GM12878 (cell line): ENCODE data around the gene POLD4. TPM values are rescaled to one million over a fixed set of nuclear protein-coding genes. Genes with fewer than 3 reads are reported as not detected.
A peak's percentile ranks its signal among the peaks of the same experiment; 100 is the strongest.

Experiments used
- ATAC-seq: fragments of 200-7000 bp; cut with Tn5 transposase; 3 replicates; pipeline ENCODE4 v1.9.1; 2020; ENCODE audit warnings: mild to moderate bottlenecking, moderate library complexity
- BruUV-seq: library from RNA; stranded (reverse); fragments of 400-500 nt; replicated peaks from 2 replicates; lab custom pipeline; 2021; lab: Mats Ljungman, UMichigan
- CTCF ChIA-PET: fragments of 300-600 bp; sonication (Branson Sonifier 250); formaldehyde crosslinking; extraction: SDS; loops from one replicate; lab custom pipeline; 2021; ENCODE audit warnings: inconsistent platforms; lab: Yijun Ruan, JAX
- POLR2A ChIA-PET: fragments of 350-600 bp; formaldehyde crosslinking; extraction: SDS; loops from one replicate; lab custom pipeline; 2021; ENCODE audit warnings: inconsistent platforms; lab: Charles Lee
- RAD21 ChIA-PET: fragments of 300-600 bp; sonication (Branson Sonifier 250); formaldehyde crosslinking; loops from one replicate; lab custom pipeline; 2023; ENCODE audit warnings: antibody characterized with exemption; ENCODE audit not compliant: unreplicated experiment; lab: Charles Lee
- SMC1A ChIA-PET: fragments of 300-600 bp; sonication (Branson Sonifier 250); formaldehyde crosslinking; loops from one replicate; lab custom pipeline; 2023; ENCODE audit not compliant: unreplicated experiment, uncharacterized antibody; lab: Charles Lee
- DNase-seq: peaks from one replicate; pipeline ENCODE4 v3.0.0-alpha.2; 2011; ENCODE audit warnings: low read depth, low spot score
- FAIRE-seq: peaks from 3 replicates; lab custom pipeline; 2011; peaks lifted over from hg19 to GRCh38; lab: Jason Lieb, UNC
- H2AFZ ChIP-seq: 2 replicates; pipeline ENCODE4 v1.6.0; 2011; ENCODE audit warnings: low read depth, low read length, control low read depth; ENCODE audit not compliant: control insufficient read depth
- H3K27ac ChIP-seq: 2 replicates; pipeline ENCODE4 v1.5.1; 2011; ENCODE audit warnings: control low read depth; ENCODE audit not compliant: control insufficient read depth, insufficient read depth
- H3K27me3 ChIP-seq, 2 experiments: replicated peaks in 1 of 2; 2 replicates each; pipeline versions ENCODE4 v1.6.0 to v1.6.1; 2011; ENCODE audit warnings: low read length in 1 of 2; ENCODE audit not compliant: control insufficient read depth in 2 of 2, insufficient read depth in 2 of 2
- H3K36me3 ChIP-seq, 2 experiments: 2 replicates each; pipeline ENCODE4 v1.5.1; 2011; ENCODE audit warnings: low read length in 1 of 2; ENCODE audit not compliant: control insufficient read depth in 2 of 2, insufficient read depth in 2 of 2
- H3K4me1 ChIP-seq: 2 replicates; pipeline ENCODE4 v1.6.1; 2011; ENCODE audit warnings: mild to moderate bottlenecking, low read length, moderate library complexity, mixed read lengths; ENCODE audit not compliant: control insufficient read depth, insufficient read depth
- H3K4me2 ChIP-seq: 2 replicates; pipeline ENCODE4 v1.6.0; 2011; ENCODE audit warnings: control low read depth; ENCODE audit not compliant: control insufficient read depth, insufficient read depth
- H3K4me3 ChIP-seq: fragments of 200-600 bp; sonication (generic); 2 replicates; pipeline ENCODE4 v1.5.1; 2016
- H3K79me2 ChIP-seq: 2 replicates; pipeline ENCODE4 v1.6.0; 2011; ENCODE audit warnings: low read length; ENCODE audit not compliant: control insufficient read depth, insufficient read depth
- H3K9ac ChIP-seq: 2 replicates; pipeline ENCODE4 v1.8.0; 2011; ENCODE audit warnings: low read length, control low read depth, mixed read lengths; ENCODE audit not compliant: control insufficient read depth, insufficient read depth
- H3K9me3 ChIP-seq: replicated peaks from 3 replicates; pipeline ENCODE4 v1.5.1; 2011; ENCODE audit warnings: mild to moderate bottlenecking, low read length; ENCODE audit not compliant: control insufficient read depth, insufficient read depth
- H4K20me1 ChIP-seq: 2 replicates; pipeline ENCODE4 v1.6.0; 2011; ENCODE audit not compliant: control insufficient read depth, insufficient read depth
- EGR1 ChIP-seq, 2 experiments: IDR thresholded peaks; 1 replicate in 1 of 2; 2 replicates in 1 of 2; pipeline ENCODE4 v1.6.1; 2011 to 2012; ENCODE audit warnings: low read depth in 2 of 2, low read length in 2 of 2, borderline replicate concordance in 1 of 2, mild to moderate bottlenecking in 1 of 2, moderate library complexity in 1 of 2
- EZH2 ChIP-seq: IDR thresholded peaks from 2 replicates; pipeline ENCODE4 v1.6.1; 2012; ENCODE audit warnings: low read depth, mild to moderate bottlenecking, control low read depth, inconsistent platforms, low read length, borderline replicate concordance; ENCODE audit not compliant: control insufficient read depth
- WGBS: methylation state at CpG from one replicate; pipeline ENCODE4 v1.1.6; 2016; ENCODE audit warnings: low lambda C conversion rate; ENCODE audit not compliant: insufficient replicate concordance, insufficient coverage; ENCODE audit errors: missing lambda C conversion rate; 5-methylcytosine and 5-hydroxymethylcytosine counted together
- in situ Hi-C: fragments of 300-500 bp; cut with MboI; formaldehyde crosslinking; loops from 9 replicates; pipeline ENCODE4 v1.14.3; 2018; ENCODE audit warnings: mixed read lengths
- intact Hi-C: fragments of 100-400 bp; cut with micrococcal nuclease; formaldehyde crosslinking; loops from one replicate; pipeline ENCODE4 v1.14.2; 2022; ENCODE audit not compliant: unreplicated experiment
- polyA plus RNA-seq, 11 experiments: library from polyadenylated mRNA; depleted of rRNA in 4 of 11; unstranded in 6 of 11; stranded (reverse) in 5 of 11; fragments of >200 nt; fragmentation: Nextera tagmentation in 4 of 11; fragmentation: Illumina TruSeq in 1 of 11; extraction: Ambion mirVana in 4 of 11; extraction: Trizol in 1 of 11; gene quantifications; 1 replicate in 1 of 11; 2 replicates in 10 of 11; pipeline versions ENCODE4 v1.2.1 to v1.2.3, GENCODE V29; 2011 to 2016; ENCODE audit warnings: inconsistent platforms in 2 of 11, missing spikeins in 2 of 11, low read depth in 1 of 11
- total RNA-seq, 4 experiments: library from RNA; depleted of rRNA in 3 of 4; stranded (reverse); fragments of >200 nt in 3 of 4; fragmentation: Illumina TruSeq in 1 of 4; extraction: Trizol in 1 of 4; gene quantifications; 2 replicates each; pipeline versions ENCODE4 v1.2.1 to v1.2.3, GENCODE V29; 2013 to 2021

POLD4 gene
- total and polyA plus RNA-seq, 10 of the 15 experiments (the other 5 are each of a cell fraction or from before 2014, with no cell fraction given): 8.1 to 176 (median 88.1) TPM

DNA sequence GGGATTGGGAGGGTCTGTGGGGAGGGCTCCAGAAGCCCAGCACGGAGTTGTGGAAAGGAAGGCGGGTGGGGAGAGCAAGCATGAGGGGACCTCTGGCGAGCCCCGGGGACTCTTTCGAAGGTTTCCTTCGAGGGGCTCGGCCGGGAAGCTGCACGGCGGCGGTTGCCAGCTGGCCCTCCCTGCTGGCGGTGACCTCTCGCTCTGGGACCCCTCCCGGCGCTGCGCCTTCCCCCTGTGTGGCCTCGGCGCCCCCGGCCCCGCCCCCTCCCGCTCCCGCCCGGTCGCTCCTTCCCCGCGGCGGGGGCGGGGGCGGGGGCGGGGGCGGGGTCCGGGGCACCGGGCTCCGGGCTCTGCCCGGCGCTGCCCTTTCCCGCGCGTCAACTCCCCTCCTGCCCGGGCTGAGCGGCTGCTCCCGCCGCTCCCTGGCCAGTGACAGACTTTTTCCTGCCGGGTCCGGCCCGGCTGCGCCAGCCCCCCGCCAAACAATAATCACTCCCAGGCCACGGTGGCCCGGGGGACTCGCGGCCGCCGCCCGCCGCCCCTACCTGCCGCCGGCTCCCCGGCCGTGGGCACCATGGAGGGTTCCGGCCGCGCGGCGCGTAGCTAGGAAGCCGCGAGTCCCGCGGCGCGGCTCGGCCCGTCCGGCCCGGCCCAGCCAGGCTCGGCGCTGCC lies 19.1 kb upstream of the POLD4 start:
- no peak for FAIRE-seq
- CTCF ChIA-PET: interaction anchor here (4.8 to 26.2 kb wide), 3 partner anchors 7 to 27 kb away, joined by 41 to 1301 read pairs (median 1301); partner anchors contain the start of genes CLCF1, POLD4 and RAD9A
- in situ Hi-C loops: no loop called here
- SMC1A ChIA-PET: interaction anchor here (1.7 to 21.3 kb wide), 3 partner anchors 9 to 27 kb away, joined by 4 to 646 read pairs (median 49); partner anchors contain the start of gene POLD4
- H2AFZ ChIP-seq: no peak overlapping the region
- RAD21 ChIA-PET: interaction anchor here (1.1 to 6.5 kb wide), 6 partner anchors 10 to 253 kb away, joined by 3 to 122 read pairs (median 10); partner anchors contain the start of genes KDM2A and POLD4
- TF ChIP-seq EZH2 (no peak), EGR1 (IDR thresholded peaks at IDR 0.05; ENCODE audit: borderline replicate concordance in 1 of 2, low read depth in 2 of 2, low read length in 2 of 2) (peak in 1 of 2 experiments; percentile 33; a peak in 2 of 3 replicates)
- TF ChIP-seq, all 136 proteins: peak for 1
- POLR2A ChIA-PET: interaction anchor here (0.5 to 5.1 kb wide), 9 partner anchors 8 to 531 kb away, joined by 3 to 42 read pairs (median 7); partner anchors contain the start of genes POLD4 and PPP1CA
- Histone ChIP-seq H3K4me3 (peak overlapping the region; percentile 88; the same call in 1 of the 2 replicates), H3K4me2 (peak overlapping the region; percentile 92; the same call in 1 of the 2 replicates), H3K4me1 (peaks cover 25% of the 10 kb centered on the region), H3K79me2 (no peaks in the 10 kb centered on the region), H3K9ac (peak overlapping the region; percentile 39; the same call in 1 of the 2 replicates), H3K27ac (no peak overlapping the region), H3K9me3 (no peaks in the 10 kb centered on the region), H3K27me3 (peaks cover 2 to 9% of the 10 kb centered on the region in 2 experiments; a peak in 3 of 4 replicates), H4K20me1 (peaks cover 8% of the 10 kb centered on the region; the same call in 1 of the 2 replicates), H3K36me3 (no peaks in the 10 kb centered on the region)
- intact Hi-C loops: no loop called here
- no peak for ATAC-seq
- no peak for DNase-seq
- WGBS: 2% methylated on average over 41 of the region's 78 CpGs
- no TSS peak for BruUV-seq
